Measurements from ENCODE around the gene LRPAP1. TPM values are rescaled to one million over a fixed set of nuclear protein-coding genes. Genes with fewer than 3 reads are reported as not detected.
"Not testable (repeated sequence)": the region's sequence is repeated elsewhere in the genome, so short reads cannot be mapped to it uniquely, and the experiment has no call there.

LRPAP1 gene, protein sequence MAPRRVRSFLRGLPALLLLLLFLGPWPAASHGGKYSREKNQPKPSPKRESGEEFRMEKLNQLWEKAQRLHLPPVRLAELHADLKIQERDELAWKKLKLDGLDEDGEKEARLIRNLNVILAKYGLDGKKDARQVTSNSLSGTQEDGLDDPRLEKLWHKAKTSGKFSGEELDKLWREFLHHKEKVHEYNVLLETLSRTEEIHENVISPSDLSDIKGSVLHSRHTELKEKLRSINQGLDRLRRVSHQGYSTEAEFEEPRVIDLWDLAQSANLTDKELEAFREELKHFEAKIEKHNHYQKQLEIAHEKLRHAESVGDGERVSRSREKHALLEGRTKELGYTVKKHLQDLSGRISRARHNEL
- total RNA-seq: 98.7 TPM

GRCh38 chr4:3531879-3532750, at the start of gene LRPAP1:
LRPAP1 (minus strand) TSS chr4:3532422; CDS start chr4:3532412, 10 bp downstream.
- H3K4me3 ChIP-seq: peak within 1 kb of the TSS; percentile 77 to 99
- H3K4me1 ChIP-seq: peaks cover 32% of the 10 kb centered on the region
- H3K36me3 ChIP-seq: peaks cover 0 to 7% of the 10 kb centered on the region in 2 donors
- DNase-seq (ENCODE audit: extremely low spot score in 2 of 2): no peak
- intact Hi-C loops (cut with DNase I): no loop called here
- TF ChIP-seq, protein P1, sequence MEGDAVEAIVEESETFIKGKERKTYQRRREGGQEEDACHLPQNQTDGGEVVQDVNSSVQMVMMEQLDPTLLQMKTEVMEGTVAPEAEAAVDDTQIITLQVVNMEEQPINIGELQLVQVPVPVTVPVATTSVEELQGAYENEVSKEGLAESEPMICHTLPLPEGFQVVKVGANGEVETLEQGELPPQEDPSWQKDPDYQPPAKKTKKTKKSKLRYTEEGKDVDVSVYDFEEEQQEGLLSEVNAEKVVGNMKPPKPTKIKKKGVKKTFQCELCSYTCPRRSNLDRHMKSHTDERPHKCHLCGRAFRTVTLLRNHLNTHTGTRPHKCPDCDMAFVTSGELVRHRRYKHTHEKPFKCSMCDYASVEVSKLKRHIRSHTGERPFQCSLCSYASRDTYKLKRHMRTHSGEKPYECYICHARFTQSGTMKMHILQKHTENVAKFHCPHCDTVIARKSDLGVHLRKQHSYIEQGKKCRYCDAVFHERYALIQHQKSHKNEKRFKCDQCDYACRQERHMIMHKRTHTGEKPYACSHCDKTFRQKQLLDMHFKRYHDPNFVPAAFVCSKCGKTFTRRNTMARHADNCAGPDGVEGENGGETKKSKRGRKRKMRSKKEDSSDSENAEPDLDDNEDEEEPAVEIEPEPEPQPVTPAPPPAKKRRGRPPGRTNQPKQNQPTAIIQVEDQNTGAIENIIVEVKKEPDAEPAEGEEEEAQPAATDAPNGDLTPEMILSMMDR (IDR thresholded peaks at IDR 0.05): no peak
- TF ChIP-seq POLR2AphosphoS5 (IDR thresholded peaks at IDR 0.05; ENCODE audit: insufficient read depth in 1 of 2, low read depth in 1 of 2): peak; percentile 67 to 92
- TF ChIP-seq POLR2A (IDR thresholded peaks at IDR 0.05): peak in 1 of 2 donors; percentile 84
- no peaks in the 10 kb centered on the region for H3K27me3 ChIP-seq
- H3K27ac ChIP-seq: peak within 1 kb of the TSS; percentile 22
- no peaks in the 10 kb centered on the region for H3K9me3 ChIP-seq

DNA sequence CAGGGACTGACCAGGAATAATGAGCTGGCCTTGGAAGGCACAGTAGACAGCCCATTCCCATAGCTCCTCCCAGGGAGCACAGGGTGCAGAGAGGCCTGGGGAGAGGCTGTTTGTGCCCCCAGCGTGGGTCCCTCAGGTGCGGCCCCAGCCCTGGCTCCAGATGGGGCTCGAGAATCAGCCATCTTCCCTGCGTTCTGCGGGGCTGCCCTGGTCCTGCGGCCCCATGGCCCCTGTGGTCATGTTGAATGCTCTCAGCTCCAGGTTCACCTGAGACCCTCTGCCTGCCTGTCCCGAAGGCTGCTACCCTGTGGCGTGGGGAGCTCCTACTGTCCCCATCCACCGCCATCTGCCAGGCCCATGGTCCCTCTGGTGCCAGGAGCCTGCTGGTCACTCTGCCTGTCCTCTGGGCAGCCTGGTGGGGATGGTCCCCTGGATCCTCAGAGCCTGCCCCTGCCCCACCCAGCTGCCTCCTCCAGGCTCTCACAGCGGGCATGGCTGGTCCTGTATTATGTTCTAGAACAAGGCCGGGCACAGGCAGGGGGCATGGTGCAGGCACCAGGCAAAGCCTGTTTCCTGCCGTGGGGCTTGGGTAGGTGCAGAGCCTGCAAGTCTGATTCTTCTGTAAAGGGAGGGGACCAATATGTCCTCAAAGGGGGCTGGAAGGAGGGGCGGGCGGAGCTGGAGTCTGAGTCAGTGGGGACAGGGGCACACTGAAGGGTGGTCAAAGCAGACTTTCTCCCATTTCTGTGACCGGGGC, 49.3 kb upstream of the LRPAP1 start:
- intact Hi-C loops (cut with DNase I); H3K4me1 ChIP-seq; DNase-seq (ENCODE audit: extremely low spot score in 2 of 2); H3K4me3 ChIP-seq; H3K9me3 ChIP-seq; H3K36me3 ChIP-seq; H3K27ac ChIP-seq; H3K27me3 ChIP-seq: not testable (repeated sequence)

DNA sequence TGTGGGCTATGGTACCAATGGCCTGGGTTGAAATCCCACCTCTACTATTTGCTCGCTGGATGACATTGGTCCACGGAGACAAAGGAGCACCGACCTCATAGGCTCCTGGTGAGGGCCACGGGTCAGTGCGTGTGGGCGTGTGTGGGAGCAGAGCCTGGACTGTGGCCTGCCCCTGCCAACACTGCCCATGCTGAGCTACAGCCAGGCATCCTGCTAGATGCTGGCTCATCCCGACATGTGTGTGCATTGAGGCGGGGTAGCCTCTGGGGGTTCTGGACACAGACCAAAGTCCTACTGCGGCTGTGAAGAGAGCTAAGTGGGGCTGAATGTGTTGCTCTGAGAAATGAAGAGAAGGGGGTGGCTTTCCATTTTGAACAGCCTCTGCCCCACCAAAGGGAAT, 48.6 kb upstream of the LRPAP1 start:
- H3K4me3 ChIP-seq; H3K9me3 ChIP-seq; DNase-seq (ENCODE audit: extremely low spot score in 2 of 2); H3K4me1 ChIP-seq; intact Hi-C loops (cut with DNase I); H3K27me3 ChIP-seq; H3K27ac ChIP-seq; H3K36me3 ChIP-seq: not testable (repeated sequence)

DNA sequence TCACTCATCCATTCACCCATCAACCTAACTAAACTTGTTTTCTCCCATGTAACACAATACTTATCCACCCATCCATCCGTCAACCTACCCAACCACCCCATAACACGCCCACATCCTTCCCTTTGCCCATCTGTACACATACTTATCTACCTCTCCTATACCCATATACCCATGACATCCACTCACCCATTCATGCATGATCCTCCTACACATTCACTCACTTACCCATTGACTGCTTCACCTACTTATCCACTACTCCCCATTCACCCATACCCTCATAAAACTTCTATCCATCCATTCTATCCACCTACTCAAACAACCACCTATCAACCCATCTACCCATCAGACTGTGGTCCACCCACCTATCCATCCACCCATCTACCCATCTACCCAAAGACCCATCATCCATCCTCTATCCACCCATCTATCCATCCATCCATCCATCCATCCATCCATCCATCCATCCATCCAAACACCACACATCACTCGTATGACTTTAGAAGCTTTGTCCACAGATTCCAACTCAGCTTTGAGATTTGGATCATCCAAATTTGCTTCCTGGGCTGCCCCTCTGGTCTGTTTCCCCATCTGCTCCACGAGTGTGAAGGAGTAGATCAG, 46.4 kb upstream of the LRPAP1 start:
- H3K27ac ChIP-seq; H3K27me3 ChIP-seq; H3K4me3 ChIP-seq; H3K4me1 ChIP-seq; H3K9me3 ChIP-seq; H3K36me3 ChIP-seq; intact Hi-C loops (cut with DNase I); DNase-seq (ENCODE audit: extremely low spot score in 2 of 2): not testable (repeated sequence)

GRCh38 chr4:3578052-3578451, 45.8 kb upstream of the LRPAP1 start:
- H3K4me1 ChIP-seq; H3K27me3 ChIP-seq; DNase-seq (ENCODE audit: extremely low spot score in 2 of 2); H3K27ac ChIP-seq; intact Hi-C loops (cut with DNase I); H3K9me3 ChIP-seq; H3K36me3 ChIP-seq; H3K4me3 ChIP-seq: not testable (repeated sequence)

DNA sequence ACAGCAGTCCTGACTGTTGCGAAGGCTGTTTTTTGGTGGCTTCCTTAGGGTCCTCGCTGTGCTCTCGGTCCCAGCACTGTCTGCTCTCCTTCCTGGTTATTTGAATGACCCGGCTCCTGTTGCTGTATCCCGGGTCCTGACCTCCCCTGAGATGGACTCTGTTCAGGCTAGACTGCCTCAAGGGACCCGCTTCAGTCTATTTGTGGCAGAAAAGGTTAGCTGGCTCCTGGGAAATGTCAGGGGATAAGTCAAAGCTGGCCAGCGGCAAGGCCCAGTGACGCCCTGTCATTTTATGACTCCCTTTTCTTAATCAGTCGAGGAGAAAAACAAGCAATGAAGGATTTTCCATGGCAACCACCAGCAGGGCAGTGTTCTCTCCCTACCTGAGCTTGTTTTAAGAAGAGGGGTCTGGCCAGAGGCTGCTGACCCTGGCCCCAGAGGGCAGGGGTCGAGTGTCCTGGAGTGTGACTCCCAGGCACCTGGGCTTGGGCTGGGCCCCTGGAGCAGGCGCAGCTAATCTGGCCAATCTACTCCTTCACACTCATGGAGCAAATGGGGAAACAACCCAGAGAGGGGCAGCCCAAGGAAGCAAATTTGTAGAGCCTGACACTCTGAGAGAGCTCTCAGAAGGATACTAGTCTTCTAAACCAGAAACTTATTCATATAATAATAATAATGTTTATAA, 45.1 kb upstream of the LRPAP1 start:
- H3K27ac ChIP-seq; H3K27me3 ChIP-seq; H3K4me3 ChIP-seq; H3K36me3 ChIP-seq; H3K9me3 ChIP-seq; DNase-seq (ENCODE audit: extremely low spot score in 2 of 2); intact Hi-C loops (cut with DNase I); H3K4me1 ChIP-seq: not testable (repeated sequence)

DNA sequence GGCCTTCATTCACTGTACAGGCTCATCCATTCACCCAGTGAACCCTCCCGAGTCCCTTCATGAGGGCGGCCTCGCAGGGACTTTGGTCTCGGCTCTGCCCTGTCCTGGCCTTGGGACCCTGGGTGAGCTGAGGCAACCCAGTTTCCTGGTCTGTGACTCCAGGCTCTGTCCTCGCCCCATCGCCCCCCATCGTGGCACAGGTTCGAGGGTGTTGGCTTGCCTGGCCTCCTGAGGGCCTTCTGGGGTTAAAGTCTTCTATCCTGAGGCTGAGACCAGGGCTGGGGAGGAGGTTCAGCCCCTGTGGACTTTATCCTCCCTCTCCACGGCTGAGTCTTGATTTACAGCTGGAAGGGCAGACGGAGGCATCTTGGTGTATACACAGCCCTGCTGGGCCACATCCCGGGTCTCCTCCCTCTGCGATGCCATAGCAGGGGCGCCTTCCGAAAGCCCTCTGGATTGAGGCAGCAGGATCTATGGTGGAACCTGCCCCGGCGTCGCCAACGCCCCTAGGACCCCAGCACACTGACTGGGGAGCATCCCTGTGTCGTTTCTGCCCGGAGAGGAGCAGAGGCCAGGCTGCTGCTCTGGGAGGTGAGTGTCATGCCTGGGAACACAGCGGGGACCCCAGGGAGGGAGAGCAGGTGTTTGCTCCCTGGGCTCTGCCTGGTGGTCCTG, 44.4 kb upstream of the LRPAP1 start:
- H3K27me3 ChIP-seq; DNase-seq (ENCODE audit: extremely low spot score in 2 of 2); intact Hi-C loops (cut with DNase I); H3K9me3 ChIP-seq; H3K36me3 ChIP-seq; H3K27ac ChIP-seq; H3K4me3 ChIP-seq; H3K4me1 ChIP-seq: not testable (repeated sequence)

- intact Hi-C loops (cut with DNase I); H3K27ac ChIP-seq; H3K36me3 ChIP-seq; DNase-seq (ENCODE audit: extremely low spot score in 2 of 2); H3K4me1 ChIP-seq; H3K27me3 ChIP-seq; H3K9me3 ChIP-seq; H3K4me3 ChIP-seq: not testable (repeated sequence)
These were observed 43.5 kb upstream of the LRPAP1 start for GRCh38 chr4:3575426-3576369.

DNA sequence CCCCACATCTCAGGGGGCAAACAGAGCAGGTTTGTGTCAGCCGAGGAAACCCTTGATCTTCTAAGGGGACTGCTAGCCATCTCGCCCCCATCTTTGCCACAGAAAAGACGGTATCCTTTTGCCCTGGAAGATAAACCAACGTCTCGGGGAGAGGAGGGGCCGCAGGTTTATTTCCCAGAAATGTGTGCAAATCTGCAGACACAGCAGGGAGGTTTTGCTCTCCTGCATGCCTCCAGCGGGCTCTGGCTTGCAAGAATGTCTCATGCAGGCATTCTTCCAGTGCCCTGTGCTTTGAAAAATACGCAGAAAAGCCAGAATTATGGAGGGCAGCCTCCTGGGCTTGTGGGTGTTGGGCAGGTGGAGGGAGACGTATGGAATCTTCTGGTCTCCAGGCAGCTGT, 42.6 kb upstream of the LRPAP1 start:
- H3K36me3 ChIP-seq; intact Hi-C loops (cut with DNase I); H3K27ac ChIP-seq; H3K27me3 ChIP-seq; H3K4me1 ChIP-seq; H3K4me3 ChIP-seq; DNase-seq (ENCODE audit: extremely low spot score in 2 of 2); H3K9me3 ChIP-seq: not testable (repeated sequence)

- H3K27me3 ChIP-seq; H3K9me3 ChIP-seq; DNase-seq (ENCODE audit: extremely low spot score in 2 of 2); H3K4me1 ChIP-seq; H3K4me3 ChIP-seq; H3K27ac ChIP-seq; H3K36me3 ChIP-seq; intact Hi-C loops (cut with DNase I): not testable (repeated sequence)
These were observed 42.1 kb upstream of the LRPAP1 start for GRCh38 chr4:3574346-3574745.

Measured in vagina (tissue), 2 donors.